ENCODE measurements around the gene RPH3AL. TPM values are rescaled to one million over a fixed set of nuclear protein-coding genes. Genes with fewer than 3 reads are reported as not detected.

RPH3AL gene
- polyA plus RNA-seq, 1 donor from 2014 or later: 0.87 TPM

DNA sequence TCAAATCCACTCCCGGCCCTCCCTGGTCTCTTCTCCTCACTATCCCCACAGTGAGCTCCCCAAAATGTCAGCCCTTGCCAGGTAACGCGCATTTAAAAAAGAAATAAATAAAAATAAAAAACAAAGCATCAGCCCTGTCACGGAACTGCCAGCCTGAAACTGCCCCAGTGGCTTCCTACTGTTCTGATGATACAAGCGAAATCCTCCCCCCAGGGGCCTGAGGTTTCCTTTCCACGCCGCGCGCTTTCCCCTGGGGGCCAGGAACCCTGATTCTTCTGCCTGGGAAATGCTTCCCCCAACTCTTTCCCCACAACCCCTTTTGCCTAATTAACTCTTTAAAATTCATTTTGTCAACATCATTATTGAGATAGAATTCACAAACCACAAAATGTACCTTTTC lies 12.2 kb upstream of the RPH3AL start:
- no peak overlapping the region for H3K4me3 ChIP-seq (ENCODE audit: low read length)
- no peaks in the 10 kb centered on the region for H3K9me3 ChIP-seq (ENCODE audit: low read length)
- H2AFZ ChIP-seq (ENCODE audit: low read depth, low read length): no peak overlapping the region
- H3K27ac ChIP-seq (ENCODE audit: low read length): no peak overlapping the region
- TF ChIP-seq, protein P1, sequence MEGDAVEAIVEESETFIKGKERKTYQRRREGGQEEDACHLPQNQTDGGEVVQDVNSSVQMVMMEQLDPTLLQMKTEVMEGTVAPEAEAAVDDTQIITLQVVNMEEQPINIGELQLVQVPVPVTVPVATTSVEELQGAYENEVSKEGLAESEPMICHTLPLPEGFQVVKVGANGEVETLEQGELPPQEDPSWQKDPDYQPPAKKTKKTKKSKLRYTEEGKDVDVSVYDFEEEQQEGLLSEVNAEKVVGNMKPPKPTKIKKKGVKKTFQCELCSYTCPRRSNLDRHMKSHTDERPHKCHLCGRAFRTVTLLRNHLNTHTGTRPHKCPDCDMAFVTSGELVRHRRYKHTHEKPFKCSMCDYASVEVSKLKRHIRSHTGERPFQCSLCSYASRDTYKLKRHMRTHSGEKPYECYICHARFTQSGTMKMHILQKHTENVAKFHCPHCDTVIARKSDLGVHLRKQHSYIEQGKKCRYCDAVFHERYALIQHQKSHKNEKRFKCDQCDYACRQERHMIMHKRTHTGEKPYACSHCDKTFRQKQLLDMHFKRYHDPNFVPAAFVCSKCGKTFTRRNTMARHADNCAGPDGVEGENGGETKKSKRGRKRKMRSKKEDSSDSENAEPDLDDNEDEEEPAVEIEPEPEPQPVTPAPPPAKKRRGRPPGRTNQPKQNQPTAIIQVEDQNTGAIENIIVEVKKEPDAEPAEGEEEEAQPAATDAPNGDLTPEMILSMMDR (IDR thresholded peaks at IDR 0.05; ENCODE audit: poor library complexity, severe bottlenecking): no peak
- TF ChIP-seq RAD21 (conservative IDR thresholded peaks at IDR 0.05): no peak
- no peak for TF ChIP-seq TAF1 (IDR thresholded peaks at IDR 0.05; ENCODE audit: low read depth)
- no peak for TF ChIP-seq EZH2 (IDR thresholded peaks at IDR 0.05; ENCODE audit: borderline replicate concordance, insufficient read depth, low read length, poor library complexity, severe bottlenecking)
- no peak for TF ChIP-seq POLR2AphosphoS5 (IDR thresholded peaks at IDR 0.05)
- no peak for TF ChIP-seq MXI1 (conservative IDR thresholded peaks at IDR 0.05; ENCODE audit: poor library complexity, severe bottlenecking)
- no peak for TF ChIP-seq SMC3 (conservative IDR thresholded peaks at IDR 0.05; ENCODE audit: poor library complexity)
- TF ChIP-seq, protein P2, sequence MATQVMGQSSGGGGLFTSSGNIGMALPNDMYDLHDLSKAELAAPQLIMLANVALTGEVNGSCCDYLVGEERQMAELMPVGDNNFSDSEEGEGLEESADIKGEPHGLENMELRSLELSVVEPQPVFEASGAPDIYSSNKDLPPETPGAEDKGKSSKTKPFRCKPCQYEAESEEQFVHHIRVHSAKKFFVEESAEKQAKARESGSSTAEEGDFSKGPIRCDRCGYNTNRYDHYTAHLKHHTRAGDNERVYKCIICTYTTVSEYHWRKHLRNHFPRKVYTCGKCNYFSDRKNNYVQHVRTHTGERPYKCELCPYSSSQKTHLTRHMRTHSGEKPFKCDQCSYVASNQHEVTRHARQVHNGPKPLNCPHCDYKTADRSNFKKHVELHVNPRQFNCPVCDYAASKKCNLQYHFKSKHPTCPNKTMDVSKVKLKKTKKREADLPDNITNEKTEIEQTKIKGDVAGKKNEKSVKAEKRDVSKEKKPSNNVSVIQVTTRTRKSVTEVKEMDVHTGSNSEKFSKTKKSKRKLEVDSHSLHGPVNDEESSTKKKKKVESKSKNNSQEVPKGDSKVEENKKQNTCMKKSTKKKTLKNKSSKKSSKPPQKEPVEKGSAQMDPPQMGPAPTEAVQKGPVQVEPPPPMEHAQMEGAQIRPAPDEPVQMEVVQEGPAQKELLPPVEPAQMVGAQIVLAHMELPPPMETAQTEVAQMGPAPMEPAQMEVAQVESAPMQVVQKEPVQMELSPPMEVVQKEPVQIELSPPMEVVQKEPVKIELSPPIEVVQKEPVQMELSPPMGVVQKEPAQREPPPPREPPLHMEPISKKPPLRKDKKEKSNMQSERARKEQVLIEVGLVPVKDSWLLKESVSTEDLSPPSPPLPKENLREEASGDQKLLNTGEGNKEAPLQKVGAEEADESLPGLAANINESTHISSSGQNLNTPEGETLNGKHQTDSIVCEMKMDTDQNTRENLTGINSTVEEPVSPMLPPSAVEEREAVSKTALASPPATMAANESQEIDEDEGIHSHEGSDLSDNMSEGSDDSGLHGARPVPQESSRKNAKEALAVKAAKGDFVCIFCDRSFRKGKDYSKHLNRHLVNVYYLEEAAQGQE (IDR thresholded peaks at IDR 0.05; ENCODE audit: borderline replicate concordance): no peak
- no peak for TF ChIP-seq EP300 (conservative IDR thresholded peaks at IDR 0.05; ENCODE audit: poor library complexity, severe bottlenecking)
- no peaks in the 10 kb centered on the region for H4K20me1 ChIP-seq (ENCODE audit: insufficient read depth)
- no peak overlapping the region for H3K9ac ChIP-seq (ENCODE audit: low read length)
- H3K27me3 ChIP-seq (ENCODE audit: insufficient read depth, low read depth, low read length): no peaks in the 10 kb centered on the region
- no peaks in the 10 kb centered on the region for H3K9me2 ChIP-seq (ENCODE audit: insufficient read depth, low read length)
- no peaks in the 10 kb centered on the region for H3K36me3 ChIP-seq (ENCODE audit: insufficient read depth, low read length)
- H3F3A ChIP-seq (ENCODE audit: insufficient read depth, low read length, poor library complexity, severe bottlenecking): peaks cover under 1% of the 10 kb centered on the region
- H3K79me2 ChIP-seq (replicated peaks; ENCODE audit: insufficient read depth, low read length): no peaks in the 10 kb centered on the region
- no peak overlapping the region for H3K4me2 ChIP-seq (ENCODE audit: low read length)

DNA sequence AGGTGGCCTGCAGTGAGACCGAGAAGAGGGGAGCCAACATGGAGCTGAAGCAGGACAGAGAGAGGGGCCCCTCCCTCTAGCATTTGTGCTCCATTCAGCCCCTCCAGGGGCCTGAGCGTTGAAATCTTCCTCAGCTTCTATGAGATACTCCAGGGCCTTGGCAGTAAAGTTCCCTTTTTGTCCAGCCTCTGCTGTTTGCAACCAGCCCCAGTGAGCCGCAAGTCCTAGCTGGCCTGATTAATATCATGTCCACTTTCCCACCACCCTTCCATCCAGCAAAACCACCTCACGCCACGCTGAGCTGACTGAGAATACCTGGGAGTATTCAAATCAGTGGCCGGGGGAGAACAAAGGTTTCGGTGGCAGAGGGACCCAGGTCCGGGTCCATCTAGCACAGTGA lies 11.7 kb upstream of the RPH3AL start:
- Histone ChIP-seq H3K79me2 (replicated peaks; ENCODE audit: insufficient read depth, low read length) (no peaks in the 10 kb centered on the region), H3K27ac (ENCODE audit: low read length) (no peak overlapping the region), H3K9me2 (ENCODE audit: insufficient read depth, low read length) (no peaks in the 10 kb centered on the region), H3K27me3 (ENCODE audit: insufficient read depth, low read depth, low read length) (no peaks in the 10 kb centered on the region), H3K9me3 (ENCODE audit: low read length) (no peaks in the 10 kb centered on the region), H3K36me3 (ENCODE audit: insufficient read depth, low read length) (no peaks in the 10 kb centered on the region), H3K4me2 (ENCODE audit: low read length) (no peak overlapping the region), H4K20me1 (ENCODE audit: insufficient read depth) (no peaks in the 10 kb centered on the region), H3K9ac (ENCODE audit: low read length) (no peak overlapping the region), H2AFZ (ENCODE audit: low read depth, low read length) (no peak overlapping the region), H3F3A (ENCODE audit: insufficient read depth, low read length, poor library complexity, severe bottlenecking) (peaks cover 5% of the 10 kb centered on the region), H3K4me3 (ENCODE audit: low read length) (no peak overlapping the region)
- TF ChIP-seq, protein P1 (IDR thresholded peaks at IDR 0.05; ENCODE audit: poor library complexity, severe bottlenecking): no peak
- no peak for TF ChIP-seq SMC3 (conservative IDR thresholded peaks at IDR 0.05; ENCODE audit: poor library complexity)
- no peak for TF ChIP-seq POLR2AphosphoS5 (IDR thresholded peaks at IDR 0.05)
- TF ChIP-seq EZH2 (IDR thresholded peaks at IDR 0.05; ENCODE audit: borderline replicate concordance, insufficient read depth, low read length, poor library complexity, severe bottlenecking): no peak
- no peak for TF ChIP-seq RAD21 (conservative IDR thresholded peaks at IDR 0.05)
- TF ChIP-seq, protein P2 (IDR thresholded peaks at IDR 0.05; ENCODE audit: borderline replicate concordance): no peak

All from neural cell (in vitro differentiated cells).